Measurements from ENCODE around the gene SUN1.

Gene SUN1

GRCh38 chr7:879706-880105 lies 47.4 kb downstream of the SUN1 start:
- DNase-seq, result no peak

DNA sequence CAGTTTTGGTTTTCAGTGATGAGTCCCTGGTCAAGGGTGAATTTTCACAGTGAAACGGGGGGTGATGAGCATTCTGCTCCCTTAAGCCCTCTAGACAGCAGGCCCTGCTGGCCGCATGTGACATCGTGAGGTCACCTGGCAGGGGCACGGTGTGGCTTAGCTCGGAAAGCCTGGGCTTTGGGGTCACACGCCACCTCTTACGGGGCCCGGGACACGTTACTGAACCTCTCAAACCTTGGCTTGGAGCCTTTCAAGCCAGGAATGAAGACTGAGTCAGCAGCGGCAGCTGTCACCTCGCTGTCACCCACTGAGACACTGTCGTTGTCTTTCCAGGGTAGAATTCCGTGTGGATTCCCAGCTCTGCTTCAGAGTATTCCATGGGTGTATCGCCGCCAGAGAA lies 48.2 kb downstream of the SUN1 start:
- no peak for DNase-seq

- DNase-seq, result no peak
These were observed 49.4 kb downstream of the SUN1 start for GRCh38 chr7:881441-882234.

DNA sequence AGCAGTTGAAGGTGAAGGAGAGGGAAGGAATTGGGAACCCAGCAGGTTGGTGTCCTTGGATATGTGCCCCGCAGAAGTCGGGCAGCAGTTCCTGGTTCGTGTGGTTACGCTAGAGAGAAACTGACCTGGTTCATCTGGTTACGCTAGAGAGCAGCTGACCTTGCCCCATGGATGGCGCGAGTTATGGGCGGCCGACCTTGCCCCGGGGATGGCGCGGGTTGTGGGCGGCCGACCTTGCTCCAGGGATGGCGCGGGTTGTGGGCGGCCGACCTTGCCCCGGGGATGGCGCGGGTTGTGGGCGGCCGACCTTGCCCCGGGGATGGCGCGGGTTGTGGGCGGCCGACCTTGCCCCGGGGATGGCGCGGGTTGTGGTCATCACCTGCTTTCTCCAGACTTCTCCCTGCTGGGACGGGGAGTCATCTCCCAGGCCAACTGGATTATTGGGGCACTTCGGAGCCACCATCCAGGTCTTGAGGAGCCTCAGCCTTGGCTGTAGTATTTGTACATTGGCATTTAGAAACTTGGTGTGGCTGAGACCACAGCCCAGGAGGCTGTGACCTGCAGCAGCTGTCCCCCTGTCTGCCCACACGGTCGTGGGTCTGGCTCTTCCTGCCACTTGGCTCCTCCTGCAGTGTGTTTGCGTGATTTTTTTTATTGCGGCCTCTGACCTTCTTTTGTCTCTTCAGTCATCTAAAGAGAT lies 50.2 kb downstream of the SUN1 start:
- DNase-seq, result no peak

DNA sequence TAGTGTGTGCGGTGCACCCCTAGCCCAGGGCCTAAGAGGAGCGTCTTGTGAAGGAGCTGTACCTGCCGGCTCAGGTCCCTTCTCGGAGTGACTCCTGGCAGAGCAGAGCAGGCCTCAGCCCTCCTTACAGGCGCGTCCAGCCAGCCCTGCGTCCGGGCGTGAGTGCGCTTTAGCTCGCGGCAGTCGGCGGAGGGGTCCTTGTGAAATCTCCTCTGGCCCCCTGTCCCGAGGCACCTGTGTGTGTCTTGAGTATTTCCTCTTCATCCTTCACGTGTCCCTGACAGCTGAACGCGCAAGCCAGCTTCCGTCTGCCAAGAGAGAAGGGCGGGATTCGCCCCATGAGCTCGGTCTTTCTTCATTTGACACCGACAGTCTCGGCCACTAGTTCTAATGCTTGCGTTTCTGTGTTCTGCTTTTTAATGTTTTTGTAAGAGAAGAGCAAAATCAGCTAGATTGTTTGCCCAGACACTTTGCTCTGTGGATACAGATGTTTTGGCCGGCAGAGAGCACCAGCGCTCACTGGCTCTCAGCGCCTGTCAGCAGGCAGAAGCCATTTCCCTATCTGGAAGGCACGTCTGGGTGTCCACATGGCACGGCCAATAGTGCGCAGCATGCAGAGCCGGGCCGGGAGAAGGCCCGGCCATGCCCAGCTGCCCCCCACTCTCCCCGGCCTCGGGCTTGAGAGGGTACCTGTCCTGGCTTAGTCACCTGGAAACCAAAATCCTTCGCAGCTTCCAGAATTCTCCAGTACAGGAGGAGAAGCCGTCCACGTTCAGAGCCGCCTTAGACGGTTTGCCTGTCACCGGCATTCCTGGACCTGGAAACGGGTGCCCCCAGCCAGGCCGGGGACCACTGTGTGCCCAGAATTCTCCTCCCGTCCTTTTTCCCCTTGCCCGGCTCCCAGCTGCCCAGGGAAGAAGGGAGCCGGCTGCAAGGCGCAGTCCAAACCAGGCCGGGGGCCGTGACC lies 51.1 kb downstream of the SUN1 start:
- no peak for DNase-seq

GRCh38 chr7:884191-885003 lies 52.1 kb downstream of the SUN1 start:
- no peak for DNase-seq

DNA sequence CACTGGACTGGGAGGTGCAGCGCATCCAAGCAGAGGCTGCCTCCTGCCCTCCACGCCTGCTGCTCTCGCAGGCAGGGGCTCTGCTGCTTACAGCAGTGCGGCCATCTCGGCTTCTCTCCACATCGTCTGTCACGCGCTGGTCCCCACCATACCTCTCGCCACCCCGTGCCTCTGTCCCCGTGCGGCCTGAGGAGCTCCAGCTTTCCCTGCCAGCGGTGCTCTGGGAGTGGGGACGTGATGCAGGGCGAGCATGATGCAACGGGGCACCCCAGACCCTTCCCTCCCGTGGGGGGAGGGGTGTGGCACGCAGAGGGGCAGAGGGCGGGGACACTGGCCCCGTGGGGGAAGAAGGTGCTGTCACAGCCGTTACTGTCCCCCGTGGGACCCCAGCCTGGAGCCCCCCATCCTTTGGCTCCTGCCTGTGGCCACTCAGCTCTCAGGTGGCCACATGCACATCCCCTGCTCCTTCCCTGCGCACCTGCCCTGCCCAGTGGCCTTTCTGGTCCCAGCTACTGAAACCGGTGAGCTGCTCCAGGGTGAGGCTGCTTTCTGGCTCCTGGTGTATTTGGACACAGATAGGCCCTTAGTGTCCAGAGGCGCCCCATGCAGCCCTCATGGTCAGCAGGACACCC lies 53.1 kb downstream of the SUN1 start:
- DNase-seq, result no peak

- no peak for DNase-seq
These were observed 53.8 kb downstream of the SUN1 start for GRCh38 chr7:885893-886625.

DNA sequence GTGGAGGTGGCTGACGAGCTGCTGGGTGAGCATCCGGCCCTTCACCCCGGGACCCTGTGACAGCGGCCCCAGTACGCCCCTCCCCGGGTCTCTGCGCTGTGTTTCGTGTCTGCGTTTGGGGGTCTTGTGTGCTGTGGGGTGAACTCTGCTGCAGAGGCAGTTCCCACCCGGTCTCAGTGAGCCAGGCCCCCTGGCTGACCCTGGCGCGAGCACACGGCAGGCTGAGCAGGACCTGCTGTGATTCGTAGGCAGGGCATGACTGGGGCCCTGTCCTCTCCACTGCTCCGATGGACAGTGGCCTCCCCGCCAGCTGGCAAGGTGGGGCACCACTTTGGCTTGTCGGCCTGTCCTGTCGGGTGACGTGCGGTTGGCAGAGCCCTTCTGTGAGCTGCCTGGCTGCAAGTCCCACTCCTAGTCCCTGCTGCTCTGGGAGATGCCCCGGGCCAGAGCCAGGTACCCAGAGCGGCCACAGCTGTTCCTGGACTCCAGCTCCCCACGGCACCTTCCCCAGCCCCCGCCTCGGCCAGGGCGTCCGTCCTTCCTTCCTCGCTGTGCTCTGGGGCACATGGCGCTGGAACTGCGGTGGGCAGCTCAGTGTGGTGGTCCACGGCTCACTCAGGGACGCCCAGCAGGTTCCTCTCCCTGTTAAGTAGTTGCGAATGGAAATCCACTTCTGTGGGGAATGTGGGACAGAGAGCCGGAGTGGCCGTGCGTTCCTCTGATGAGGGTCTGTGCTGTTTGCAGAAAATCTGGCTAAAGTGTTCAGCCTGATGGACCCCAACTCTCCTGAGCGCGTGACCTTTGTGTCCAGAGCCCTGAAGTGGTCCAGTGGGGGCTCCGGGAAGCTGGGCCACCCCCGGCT lies 54.6 kb downstream of the SUN1 start:
- DNase-seq, result no peak

GRCh38 chr7:887488-887820 lies 55.2 kb downstream of the SUN1 start:
- DNase-seq, result no peak

GRCh38 chr7:888081-889024 lies 56.1 kb downstream of the SUN1 start:
- no peak for DNase-seq

- DNase-seq, result no peak
These were observed 56.7 kb downstream of the SUN1 start for GRCh38 chr7:889025-889390.

DNA sequence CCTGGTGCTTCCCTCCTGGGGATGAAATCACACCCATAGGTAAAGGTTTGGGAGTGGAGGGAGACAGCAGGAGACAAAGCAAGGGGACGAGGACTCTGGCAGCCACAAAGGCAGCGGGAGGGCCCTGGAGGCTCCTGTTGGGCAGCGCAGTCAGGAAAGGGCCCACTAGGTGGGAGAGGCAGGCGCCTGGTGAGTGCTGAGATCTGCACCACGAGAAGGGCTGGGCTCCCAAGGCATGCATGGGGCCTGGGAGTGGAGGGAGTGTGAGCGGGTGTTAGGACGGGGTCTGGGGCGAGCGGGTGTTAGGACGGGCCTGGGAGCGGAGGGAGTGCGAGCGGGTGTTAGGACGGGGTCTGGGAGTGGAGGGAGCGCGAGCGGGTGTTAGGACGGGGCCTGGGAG lies 57.1 kb downstream of the SUN1 start:
- no peak for DNase-seq

DNA sequence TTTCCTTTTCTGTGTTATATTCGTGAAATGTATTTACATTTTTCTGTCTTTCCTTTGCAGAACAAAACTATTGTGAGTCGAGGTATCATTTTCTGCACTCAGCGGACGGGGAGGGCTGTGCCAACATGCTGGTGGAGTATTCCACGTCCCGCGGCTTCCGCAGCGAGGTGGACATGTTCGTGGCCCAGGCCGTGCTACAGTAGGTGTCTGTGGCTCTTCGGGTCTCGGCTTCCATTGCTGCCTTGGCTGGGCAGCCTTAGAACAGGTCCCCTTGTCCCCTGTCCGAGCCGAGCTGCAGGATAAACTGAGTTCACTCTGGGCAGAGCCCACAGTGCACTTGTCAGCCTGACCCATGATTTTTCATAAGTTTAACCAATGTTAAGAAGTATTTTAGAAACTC lies 58.6 kb downstream of the SUN1 start:
- DNase-seq, result no peak

DNA sequence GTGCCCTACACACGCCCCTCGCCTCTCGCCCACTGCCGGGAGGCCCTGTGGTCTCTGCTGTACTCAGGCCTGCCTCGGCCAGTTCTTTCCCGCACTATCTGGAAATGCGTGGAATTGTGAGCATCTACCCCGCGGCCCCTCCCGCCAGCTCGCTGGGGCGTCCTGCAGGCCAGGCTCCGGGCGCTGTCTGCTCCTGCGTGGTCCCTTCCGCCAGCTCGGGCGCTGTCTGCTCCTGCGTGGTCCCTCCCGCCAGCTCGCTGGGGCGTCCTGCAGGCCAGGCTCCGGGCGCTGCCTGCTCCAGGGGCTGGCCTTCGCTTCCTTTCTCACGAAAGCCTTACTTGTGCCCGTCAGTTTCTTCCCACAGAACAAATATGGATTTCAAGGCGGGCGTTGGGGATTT lies 59.0 kb downstream of the SUN1 start:
- no peak for DNase-seq

DNA sequence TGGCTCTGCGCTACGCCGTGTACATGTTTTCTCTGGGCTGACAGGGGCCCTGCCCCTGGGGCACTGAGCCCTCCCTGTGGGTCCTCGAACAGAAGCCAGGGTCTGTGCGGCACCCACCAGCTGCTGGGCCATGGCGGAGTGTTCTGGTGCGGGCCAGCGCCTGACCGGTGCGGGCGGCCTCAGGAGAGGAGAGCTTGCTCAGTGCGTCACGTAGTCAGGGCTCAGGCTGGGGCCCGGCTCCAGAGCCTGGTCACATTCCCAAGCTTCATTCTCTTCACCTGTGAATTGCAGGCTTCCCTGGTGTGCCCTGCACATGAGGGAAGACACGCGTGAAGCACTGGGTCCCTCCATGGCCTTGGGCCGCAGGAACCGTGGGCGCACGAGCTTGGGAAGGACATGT lies 59.5 kb downstream of the SUN1 start:
- DNase-seq, result no peak

DNA sequence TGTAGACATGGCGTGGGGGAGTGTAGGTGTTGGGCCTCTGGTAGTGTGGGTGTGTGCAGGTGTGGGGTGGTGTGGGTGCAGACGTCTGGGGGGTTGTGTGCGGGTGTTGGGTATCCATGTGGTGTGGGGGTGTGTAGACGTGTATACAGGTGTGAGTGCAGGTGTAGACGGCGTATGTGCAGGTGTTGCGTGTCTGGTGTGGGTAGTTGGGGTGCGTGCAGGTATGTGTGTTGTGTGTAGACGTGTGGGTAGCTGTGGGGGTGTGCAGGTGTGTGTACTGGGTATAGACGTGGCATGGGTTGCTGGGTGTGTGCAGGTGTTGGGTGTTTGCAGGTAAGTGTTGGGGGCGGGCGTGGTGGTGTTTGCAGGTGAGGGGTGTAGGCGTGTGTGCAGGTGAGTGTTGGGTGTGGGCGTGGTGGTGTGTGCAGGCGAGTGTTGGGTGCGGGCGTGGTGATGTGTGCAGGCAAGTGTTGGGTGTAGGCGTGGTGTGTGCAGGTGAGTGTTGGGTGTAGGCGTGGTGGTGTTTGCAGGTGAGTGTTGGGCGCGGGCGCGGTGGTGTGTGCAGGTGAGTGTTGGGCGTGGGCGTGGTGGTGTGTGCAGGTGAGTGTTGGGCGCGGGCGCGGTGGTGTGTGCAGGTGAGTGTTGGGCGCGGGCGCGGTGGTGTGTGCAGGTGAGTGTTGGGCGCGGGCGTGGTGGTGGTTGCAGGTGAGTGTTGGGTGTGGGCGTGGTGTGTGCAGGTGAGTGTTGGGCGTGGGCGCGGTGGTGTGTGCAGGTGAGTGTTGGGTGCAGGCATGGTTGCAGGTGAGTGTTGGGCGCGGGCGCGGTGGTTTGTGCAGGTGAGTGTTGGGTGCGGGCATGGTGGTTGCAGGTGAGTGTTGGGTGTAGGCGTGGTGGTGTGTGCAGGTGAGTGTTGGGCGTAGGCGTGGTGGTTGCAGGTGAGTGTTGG lies 60.6 kb downstream of the SUN1 start:
- DNase-seq, result no peak

DNA sequence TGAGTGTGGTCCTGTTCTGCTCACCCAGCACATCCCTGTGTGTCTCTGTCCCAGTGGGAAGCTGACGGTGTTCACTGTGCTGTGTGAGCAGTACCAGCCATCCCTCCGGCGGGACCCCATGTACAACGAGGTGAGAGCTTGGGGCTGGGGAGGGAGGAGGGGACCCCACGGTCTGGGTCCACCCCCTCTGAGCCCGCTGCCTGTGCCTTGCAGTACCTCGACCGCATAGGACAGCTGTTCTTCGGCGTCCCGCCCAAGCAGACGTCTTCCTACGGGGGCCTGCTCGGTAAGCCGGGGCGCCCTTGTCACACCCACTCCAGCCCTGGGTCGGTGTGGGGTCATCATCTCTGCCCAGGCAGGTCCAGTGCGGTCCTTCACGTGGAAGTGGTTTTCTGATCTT lies 61.4 kb downstream of the SUN1 start:
- no peak for DNase-seq
